Activated CD4-positive, alpha-beta T cell treated with anti-CD3 and anti-CD28 coated beads, Interleukin-2, amount 10 ng/mL, durations not matched to agents 24 days and 14 days (primary cell): Measurements from ENCODE around the gene CLK4. TPM values are rescaled to one million over a fixed set of nuclear protein-coding genes. Genes with fewer than 3 reads are reported as not detected.

Experiments
- DNase-seq: peaks from one replicate; pipeline ENCODE4 v3.0.0; 2022
- H3K27ac Mint-ChIP-seq: one replicate; pipeline ENCODE4 v1.8.0; 2022; ENCODE audit warnings: mild to moderate bottlenecking, mixed read lengths
- H3K27me3 Mint-ChIP-seq: one replicate; pipeline ENCODE4 v1.8.0; 2022; ENCODE audit warnings: mixed read lengths
- H3K36me3 Mint-ChIP-seq: one replicate; pipeline ENCODE4 v1.8.0; 2022; ENCODE audit warnings: low read depth, mild to moderate bottlenecking, mixed read lengths
- H3K4me1 Mint-ChIP-seq: one replicate; pipeline ENCODE4 v1.8.0; 2021; ENCODE audit warnings: mixed read lengths
- H3K4me3 Mint-ChIP-seq: one replicate; pipeline ENCODE4 v1.8.0; 2022; ENCODE audit warnings: mild to moderate bottlenecking, moderate library complexity, mixed read lengths
- H3K9me3 Mint-ChIP-seq: one replicate; pipeline ENCODE4 v1.8.0; 2021; ENCODE audit warnings: mixed read lengths
- intact Hi-C: fragments of 100-400 bp; cut with micrococcal nuclease; formaldehyde crosslinking; loops from one replicate; pipeline ENCODE4 v1.15.1; 2023
- total RNA-seq: library from RNA; stranded (reverse); gene quantifications from 2 replicates; pipeline ENCODE4 v1.2.3, GENCODE V29; 2022

CLK4 gene
- total RNA-seq, 1 donor from 2014 or later: 26.0 TPM

- H3K27ac Mint-ChIP-seq: peak overlapping the region; percentile 99
- peak overlapping the region; percentile 90 for H3K4me3 Mint-ChIP-seq
- intact Hi-C loops: loop anchor here (1.0 to 5.0 kb wide), 6 partner anchors 11 to 1446 kb away; partner anchors contain the start of genes COL23A1, PHYKPL, RNF130 and RUFY1
- peak; percentile 63 for DNase-seq
- peaks cover 33% of the 10 kb centered on the region for H3K4me1 Mint-ChIP-seq
- H3K9me3 Mint-ChIP-seq: no peaks in the 10 kb centered on the region
- H3K27me3 Mint-ChIP-seq: peaks cover 10% of the 10 kb centered on the region
- H3K36me3 Mint-ChIP-seq: peaks cover 23% of the 10 kb centered on the region
Measured at GRCh38 chr5:178625679-178626483, 969 bp downstream of the CLK4 start.

- Mint-ChIP-seq H3K27me3 (peaks cover 4% of the 10 kb centered on the region), H3K4me3 (peak overlapping the region; percentile 90), H3K36me3 (peaks cover 33% of the 10 kb centered on the region), H3K9me3 (no peaks in the 10 kb centered on the region), H3K27ac (peak overlapping the region; percentile 99), H3K4me1 (peaks cover 36% of the 10 kb centered on the region)
- intact Hi-C loops: loop anchor here (5.0 kb wide), 2 partner anchors 393 to 1447 kb away; partner anchors contain the start of genes PHYKPL and RNF130
- DNase-seq: no peak
Measured at GRCh38 chr5:178624631-178625546, 2.0 kb downstream of the CLK4 start.

- no peaks in the 10 kb centered on the region for H3K27me3 Mint-ChIP-seq
- intact Hi-C loops: no loop called here
- H3K9me3 Mint-ChIP-seq: no peaks in the 10 kb centered on the region
- no peak overlapping the region for H3K27ac Mint-ChIP-seq
- peaks cover 51% of the 10 kb centered on the region for H3K36me3 Mint-ChIP-seq
- DNase-seq: no peak
- no peak overlapping the region for H3K4me3 Mint-ChIP-seq
- peaks cover 42% of the 10 kb centered on the region for H3K4me1 Mint-ChIP-seq
Measured at GRCh38 chr5:178622679-178623247, 4.1 kb downstream of the CLK4 start.

GRCh38 chr5:178619390-178619789 is 7.5 kb downstream of the CLK4 start:
- peaks cover 34% of the 10 kb centered on the region for H3K4me1 Mint-ChIP-seq
- no peaks in the 10 kb centered on the region for H3K9me3 Mint-ChIP-seq
- peaks cover 66% of the 10 kb centered on the region for H3K36me3 Mint-ChIP-seq
- H3K27ac Mint-ChIP-seq: no peak overlapping the region
- H3K4me3 Mint-ChIP-seq: no peak overlapping the region
- intact Hi-C loops: no loop called here
- no peaks in the 10 kb centered on the region for H3K27me3 Mint-ChIP-seq
- no peak for DNase-seq

- Mint-ChIP-seq H3K4me3 (no peak overlapping the region), H3K4me1 (peaks cover 11% of the 10 kb centered on the region), H3K27ac (no peak overlapping the region), H3K27me3 (no peaks in the 10 kb centered on the region), H3K9me3 (peaks cover 17% of the 10 kb centered on the region), H3K36me3 (peaks cover 69% of the 10 kb centered on the region)
- no peak for DNase-seq
- intact Hi-C loops: no loop called here
Measured at GRCh38 chr5:178612299-178612698, 14.6 kb downstream of the CLK4 start.

- peak; percentile 34 for DNase-seq
Measured at GRCh38 chr5:178606269-178606668, 20.6 kb downstream of the CLK4 start.

GRCh38 chr5:178605788-178606187 is 21.1 kb downstream of the CLK4 start:
- Mint-ChIP-seq H3K36me3 (peaks cover 73% of the 10 kb centered on the region), H3K27me3 (no peaks in the 10 kb centered on the region), H3K4me1 (peaks cover 2% of the 10 kb centered on the region), H3K4me3 (no peak overlapping the region), H3K9me3 (peaks cover 4% of the 10 kb centered on the region), H3K27ac (no peak overlapping the region)
- intact Hi-C loops: no loop called here
- no peak for DNase-seq

More at GRCh38 chr5:178606269-178606668, 20.6 kb downstream of the CLK4 start:
- Mint-ChIP-seq H3K4me3 (no peak overlapping the region), H3K36me3 (peaks cover 73% of the 10 kb centered on the region), H3K27me3 (no peaks in the 10 kb centered on the region), H3K4me1 (peaks cover 2% of the 10 kb centered on the region), H3K27ac (no peak overlapping the region), H3K9me3 (peaks cover 7% of the 10 kb centered on the region)
- intact Hi-C loops: no loop called here

GRCh38 chr5:178602752-178603151 is 24.1 kb downstream of the CLK4 start:
- no peaks in the 10 kb centered on the region for H3K4me1 Mint-ChIP-seq
- H3K9me3 Mint-ChIP-seq: no peaks in the 10 kb centered on the region
- H3K27ac Mint-ChIP-seq: no peak overlapping the region
- H3K4me3 Mint-ChIP-seq: no peak overlapping the region
- intact Hi-C loops: no loop called here
- no peaks in the 10 kb centered on the region for H3K27me3 Mint-ChIP-seq
- DNase-seq: no peak
- H3K36me3 Mint-ChIP-seq: peaks cover 74% of the 10 kb centered on the region

GRCh38 chr5:178595750-178596149 is 31.1 kb downstream of the CLK4 start:
- peaks cover 11% of the 10 kb centered on the region for H3K27me3 Mint-ChIP-seq

GRCh38 chr5:178595150-178595549 is 31.7 kb downstream of the CLK4 start:
- Mint-ChIP-seq H3K4me3 (no peak overlapping the region), H3K27me3 (peaks cover 13% of the 10 kb centered on the region), H3K4me1 (peaks cover 3% of the 10 kb centered on the region), H3K27ac (no peak overlapping the region), H3K36me3 (peaks cover 48% of the 10 kb centered on the region), H3K9me3 (peaks cover 13% of the 10 kb centered on the region)
- no peak for DNase-seq
- intact Hi-C loops: no loop called here

More at GRCh38 chr5:178595750-178596149, 31.1 kb downstream of the CLK4 start:
- H3K27ac Mint-ChIP-seq: no peak overlapping the region
- peaks cover 1% of the 10 kb centered on the region for H3K4me1 Mint-ChIP-seq
- no peak overlapping the region for H3K4me3 Mint-ChIP-seq
- H3K36me3 Mint-ChIP-seq: peaks cover 52% of the 10 kb centered on the region
- no peak for DNase-seq
- H3K9me3 Mint-ChIP-seq: peaks cover 13% of the 10 kb centered on the region
- intact Hi-C loops: no loop called here

- peaks cover 3% of the 10 kb centered on the region for H3K4me1 Mint-ChIP-seq
- peaks cover 13% of the 10 kb centered on the region for H3K9me3 Mint-ChIP-seq
- peak overlapping the region; percentile 73 for H3K4me3 Mint-ChIP-seq
- DNase-seq: no peak
- peaks cover 47% of the 10 kb centered on the region for H3K27me3 Mint-ChIP-seq
- intact Hi-C loops: loop anchor here (1.0 kb wide), 1 partner anchor 35 kb away; no protein-coding TSS in a partner anchor
- peaks cover 22% of the 10 kb centered on the region for H3K36me3 Mint-ChIP-seq
- H3K27ac Mint-ChIP-seq: no peak overlapping the region
Measured at GRCh38 chr5:178590924-178591423, 35.9 kb downstream of the CLK4 start.

GRCh38 chr5:178590141-178590923 is 36.5 kb downstream of the CLK4 start, which contains the start of gene COL23A1:
COL23A1 (minus strand) TSS chr5:178590393.
- Mint-ChIP-seq H3K27me3 (peaks cover 51% of the 10 kb centered on the region), H3K27ac (no peak within 1 kb of the TSS), H3K36me3 (peaks cover 18% of the 10 kb centered on the region), H3K4me3 (peak within 1 kb of the TSS; percentile 73), H3K9me3 (peaks cover 9% of the 10 kb centered on the region), H3K4me1 (peaks cover 3% of the 10 kb centered on the region)
- intact Hi-C loops: loop anchor here (1.0 kb wide), 1 partner anchor 36 kb away; no protein-coding TSS in a partner anchor
- DNase-seq: peak; percentile 85
